ENCODE measurements around the gene NDUFA12. TPM values are rescaled to one million over a fixed set of nuclear protein-coding genes. Genes with fewer than 3 reads are reported as not detected.
"Not testable (repeated sequence)": the region's sequence is repeated elsewhere in the genome, so short reads cannot be mapped to it uniquely, and the experiment has no call there.

Gene NDUFA12
- total RNA-seq, 1 donor from 2014 or later: 74.3 TPM

DNA sequence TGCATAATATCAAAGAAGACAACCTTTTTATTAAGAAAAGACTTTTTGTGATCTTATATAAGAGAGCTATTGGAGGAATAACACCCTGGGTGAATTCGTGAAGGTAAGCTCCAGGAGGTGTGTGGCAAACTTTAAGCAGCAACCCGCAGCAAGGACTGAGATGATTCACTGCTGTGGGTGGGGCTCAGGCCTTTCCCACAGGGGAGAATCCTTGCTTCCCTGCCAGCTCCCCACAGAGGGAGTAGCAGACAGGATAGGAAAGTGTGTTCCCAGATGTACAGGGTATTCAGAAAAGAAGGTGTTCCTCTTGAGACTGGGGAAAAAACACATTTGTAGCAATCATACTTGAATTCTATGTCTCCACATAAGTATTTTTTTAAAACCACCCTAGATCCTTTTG lies 9.2 kb downstream of the NDUFA12 start:
- DNase-seq (ENCODE audit: extremely low spot score, unreplicated experiment): no peak
- TF ChIP-seq, protein P1, sequence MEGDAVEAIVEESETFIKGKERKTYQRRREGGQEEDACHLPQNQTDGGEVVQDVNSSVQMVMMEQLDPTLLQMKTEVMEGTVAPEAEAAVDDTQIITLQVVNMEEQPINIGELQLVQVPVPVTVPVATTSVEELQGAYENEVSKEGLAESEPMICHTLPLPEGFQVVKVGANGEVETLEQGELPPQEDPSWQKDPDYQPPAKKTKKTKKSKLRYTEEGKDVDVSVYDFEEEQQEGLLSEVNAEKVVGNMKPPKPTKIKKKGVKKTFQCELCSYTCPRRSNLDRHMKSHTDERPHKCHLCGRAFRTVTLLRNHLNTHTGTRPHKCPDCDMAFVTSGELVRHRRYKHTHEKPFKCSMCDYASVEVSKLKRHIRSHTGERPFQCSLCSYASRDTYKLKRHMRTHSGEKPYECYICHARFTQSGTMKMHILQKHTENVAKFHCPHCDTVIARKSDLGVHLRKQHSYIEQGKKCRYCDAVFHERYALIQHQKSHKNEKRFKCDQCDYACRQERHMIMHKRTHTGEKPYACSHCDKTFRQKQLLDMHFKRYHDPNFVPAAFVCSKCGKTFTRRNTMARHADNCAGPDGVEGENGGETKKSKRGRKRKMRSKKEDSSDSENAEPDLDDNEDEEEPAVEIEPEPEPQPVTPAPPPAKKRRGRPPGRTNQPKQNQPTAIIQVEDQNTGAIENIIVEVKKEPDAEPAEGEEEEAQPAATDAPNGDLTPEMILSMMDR (IDR thresholded peaks at IDR 0.05): no peak
- H3K9me3 Mint-ChIP-seq (ENCODE audit: unreplicated experiment): no peaks in the 10 kb centered on the region
- peaks cover 20% of the 10 kb centered on the region for H3K36me3 Mint-ChIP-seq (ENCODE audit: unreplicated experiment)
- no peaks in the 10 kb centered on the region for H3K27me3 Mint-ChIP-seq (ENCODE audit: unreplicated experiment)
- H3K4me3 Mint-ChIP-seq (ENCODE audit: unreplicated experiment): no peak overlapping the region
- peaks cover 11% of the 10 kb centered on the region for H3K4me1 Mint-ChIP-seq (ENCODE audit: unreplicated experiment)
- H3K27ac Mint-ChIP-seq (ENCODE audit: unreplicated experiment): no peak overlapping the region

DNA sequence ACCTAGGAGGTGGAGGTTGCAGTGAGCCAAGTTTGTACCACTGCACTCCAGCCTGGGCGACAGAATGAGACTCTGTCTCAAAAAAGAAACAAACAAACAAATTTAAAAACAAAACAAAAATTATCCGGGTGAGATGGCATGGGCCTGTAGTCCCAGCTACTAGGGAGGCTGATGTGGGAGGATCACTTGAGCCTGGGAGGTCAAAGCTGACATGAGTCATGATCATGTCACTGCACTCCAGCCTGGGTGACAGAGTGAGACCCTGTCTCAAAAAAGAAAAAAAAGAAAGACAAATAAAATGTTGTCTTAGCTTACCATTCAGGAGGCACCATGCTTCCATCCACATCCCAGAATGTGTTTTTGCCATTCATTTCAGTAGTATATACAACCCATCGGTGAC lies 9.6 kb downstream of the NDUFA12 start:
- H3K27me3 Mint-ChIP-seq (ENCODE audit: unreplicated experiment); H3K4me1 Mint-ChIP-seq (ENCODE audit: unreplicated experiment); H3K27ac Mint-ChIP-seq (ENCODE audit: unreplicated experiment); DNase-seq (ENCODE audit: extremely low spot score, unreplicated experiment); H3K4me3 Mint-ChIP-seq (ENCODE audit: unreplicated experiment); H3K9me3 Mint-ChIP-seq (ENCODE audit: unreplicated experiment): not testable (repeated sequence)
- peaks cover 22% of the 10 kb centered on the region for H3K36me3 Mint-ChIP-seq (ENCODE audit: unreplicated experiment)

DNA sequence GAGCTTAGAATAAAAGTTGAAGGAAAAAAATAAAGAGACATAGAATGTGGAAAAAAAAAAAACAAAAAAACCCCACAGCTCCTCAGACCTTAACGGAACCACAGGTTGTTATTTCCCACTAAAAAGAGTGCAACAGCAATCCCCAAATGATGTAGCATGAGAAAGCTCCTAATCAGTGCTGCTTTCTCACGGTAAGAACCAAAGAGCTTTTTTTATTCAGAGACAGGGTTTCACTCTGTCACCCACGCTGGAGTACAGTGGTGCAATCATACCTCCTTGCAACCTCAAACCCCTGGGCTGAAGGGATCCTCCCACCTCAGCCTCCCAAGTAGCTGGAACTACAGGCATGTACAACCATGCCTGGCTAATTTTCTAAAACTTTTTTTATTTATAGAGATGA lies 13.3 kb downstream of the NDUFA12 start:
- no peak overlapping the region for H3K4me3 Mint-ChIP-seq (ENCODE audit: unreplicated experiment)
- peaks cover 4% of the 10 kb centered on the region for H3K4me1 Mint-ChIP-seq (ENCODE audit: unreplicated experiment)
- H3K9me3 Mint-ChIP-seq (ENCODE audit: unreplicated experiment): no peaks in the 10 kb centered on the region
- TF ChIP-seq, protein P1 (IDR thresholded peaks at IDR 0.05): no peak
- no peaks in the 10 kb centered on the region for H3K27me3 Mint-ChIP-seq (ENCODE audit: unreplicated experiment)
- peaks cover 17% of the 10 kb centered on the region for H3K36me3 Mint-ChIP-seq (ENCODE audit: unreplicated experiment)
- DNase-seq (ENCODE audit: extremely low spot score, unreplicated experiment): no peak
- H3K27ac Mint-ChIP-seq (ENCODE audit: unreplicated experiment): no peak overlapping the region

DNA sequence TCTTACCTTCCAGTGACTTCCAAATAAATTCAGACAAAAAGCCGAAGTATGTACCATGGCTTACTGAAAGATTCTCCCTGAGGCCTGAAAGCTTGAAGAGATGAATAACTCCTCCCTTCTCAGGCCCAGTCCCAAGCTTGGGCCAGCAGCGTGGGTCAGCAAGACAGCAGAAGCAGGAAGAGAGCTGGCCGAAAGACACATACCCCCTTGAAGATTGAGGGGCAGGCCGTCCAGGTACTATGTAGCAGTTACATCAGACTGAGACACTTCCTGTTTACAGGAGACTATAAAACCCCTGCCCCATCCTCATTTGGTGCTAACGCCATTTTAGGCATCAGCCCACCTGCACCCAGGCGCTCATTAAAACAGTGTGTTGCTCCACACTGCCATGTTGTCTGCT lies 15.0 kb downstream of the NDUFA12 start:
- H3K27ac Mint-ChIP-seq (ENCODE audit: unreplicated experiment): no peak overlapping the region

DNA sequence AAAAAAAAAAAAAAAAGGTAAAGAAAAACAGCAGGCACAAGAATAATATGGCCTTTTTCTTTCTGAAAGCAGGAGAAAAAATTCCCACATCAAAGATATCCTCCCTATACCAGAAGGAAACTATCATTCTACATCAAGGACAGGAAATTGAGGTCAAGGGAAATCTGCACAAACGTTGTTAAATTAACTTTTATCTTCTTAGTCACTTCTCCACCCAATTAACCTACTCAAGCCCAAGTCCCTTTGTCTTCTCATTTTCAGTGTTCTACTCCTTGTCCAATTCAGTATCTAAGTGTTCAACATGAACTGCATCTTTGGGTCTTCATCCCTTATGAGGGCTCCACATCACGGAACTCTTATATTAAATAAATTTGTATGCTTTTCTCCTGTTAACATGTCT lies 15.7 kb downstream of the NDUFA12 start:
- H3K27me3 Mint-ChIP-seq (ENCODE audit: unreplicated experiment): no peaks in the 10 kb centered on the region
- TF ChIP-seq, protein P1 (IDR thresholded peaks at IDR 0.05): no peak
- H3K9me3 Mint-ChIP-seq (ENCODE audit: unreplicated experiment): no peaks in the 10 kb centered on the region
- peaks cover 15% of the 10 kb centered on the region for H3K4me1 Mint-ChIP-seq (ENCODE audit: unreplicated experiment)
- no peak for DNase-seq (ENCODE audit: extremely low spot score, unreplicated experiment)
- H3K27ac Mint-ChIP-seq (ENCODE audit: unreplicated experiment): no peak overlapping the region
- peaks cover 13% of the 10 kb centered on the region for H3K36me3 Mint-ChIP-seq (ENCODE audit: unreplicated experiment)
- no peak overlapping the region for H3K4me3 Mint-ChIP-seq (ENCODE audit: unreplicated experiment)

More for the DNA sequence above, 15.0 kb downstream of the NDUFA12 start:
- no peak for DNase-seq (ENCODE audit: extremely low spot score, unreplicated experiment)
- Mint-ChIP-seq H3K36me3 (ENCODE audit: unreplicated experiment) (peaks cover 13% of the 10 kb centered on the region), H3K4me3 (ENCODE audit: unreplicated experiment) (no peak overlapping the region), H3K27me3 (ENCODE audit: unreplicated experiment) (no peaks in the 10 kb centered on the region), H3K9me3 (ENCODE audit: unreplicated experiment) (no peaks in the 10 kb centered on the region), H3K4me1 (ENCODE audit: unreplicated experiment) (peaks cover 10% of the 10 kb centered on the region)
- TF ChIP-seq, protein P1 (IDR thresholded peaks at IDR 0.05): no peak

DNA sequence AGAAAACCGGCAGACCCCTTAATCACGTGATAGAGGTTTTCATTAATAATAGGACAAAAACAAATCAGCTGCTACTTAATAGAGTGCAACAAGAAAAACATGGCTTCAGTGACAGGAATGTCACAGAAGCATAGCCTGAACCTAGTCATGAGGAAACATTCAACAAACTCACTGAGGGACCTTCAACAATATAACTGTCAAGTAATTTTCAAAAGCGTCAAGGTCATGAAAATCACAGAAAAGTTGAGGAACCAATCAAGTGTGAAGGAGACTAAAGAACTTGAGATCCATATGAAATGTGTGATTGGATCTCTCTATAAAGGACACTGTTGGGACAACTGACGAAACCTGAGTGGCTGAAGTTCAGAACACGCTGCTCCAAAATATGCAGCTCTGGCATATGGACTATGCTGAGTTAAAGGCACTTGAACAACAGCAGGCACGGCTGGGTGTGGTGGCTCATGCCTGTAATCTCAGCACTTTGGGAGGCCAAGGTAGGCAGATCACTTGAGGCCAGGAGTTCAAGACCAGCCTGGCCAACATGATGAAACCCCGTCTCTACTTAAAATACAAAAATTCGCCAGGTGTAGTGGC lies 16.3 kb downstream of the NDUFA12 start:
- Mint-ChIP-seq H3K4me3 (ENCODE audit: unreplicated experiment) (no peak overlapping the region), H3K27ac (ENCODE audit: unreplicated experiment) (no peak overlapping the region), H3K36me3 (ENCODE audit: unreplicated experiment) (peaks cover 8% of the 10 kb centered on the region), H3K27me3 (ENCODE audit: unreplicated experiment) (no peaks in the 10 kb centered on the region), H3K9me3 (ENCODE audit: unreplicated experiment) (no peaks in the 10 kb centered on the region), H3K4me1 (ENCODE audit: unreplicated experiment) (peaks cover 19% of the 10 kb centered on the region)
- no peak for DNase-seq (ENCODE audit: extremely low spot score, unreplicated experiment)
- TF ChIP-seq, protein P1 (IDR thresholded peaks at IDR 0.05): no peak

DNA sequence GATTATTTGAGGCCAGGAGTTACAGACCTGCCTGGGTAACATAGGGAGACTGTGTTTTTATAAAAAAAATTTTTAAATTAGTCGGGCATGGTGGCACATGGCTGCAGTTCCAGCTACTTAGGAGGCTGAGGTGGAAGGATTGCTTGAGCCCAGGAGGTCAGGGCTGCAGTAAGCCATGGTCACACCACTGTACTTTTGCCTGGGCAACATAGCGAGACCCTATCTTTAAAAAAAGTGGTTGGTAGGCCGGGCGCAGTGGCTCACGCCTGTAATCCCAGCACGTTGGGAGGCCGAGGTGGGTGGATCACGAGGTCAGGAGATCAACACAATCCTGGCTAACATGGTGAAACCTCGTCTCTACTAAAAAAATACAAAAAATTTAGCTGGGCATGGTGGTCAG lies 18.4 kb downstream of the NDUFA12 start:
- not testable (repeated sequence) for H3K4me3 Mint-ChIP-seq (ENCODE audit: unreplicated experiment); H3K27me3 Mint-ChIP-seq (ENCODE audit: unreplicated experiment); DNase-seq (ENCODE audit: extremely low spot score, unreplicated experiment); H3K9me3 Mint-ChIP-seq (ENCODE audit: unreplicated experiment); H3K27ac Mint-ChIP-seq (ENCODE audit: unreplicated experiment)
- Mint-ChIP-seq H3K36me3 (ENCODE audit: unreplicated experiment) (peaks cover 10% of the 10 kb centered on the region), H3K4me1 (ENCODE audit: unreplicated experiment) (peaks cover 21% of the 10 kb centered on the region)

Data from osteocyte (in vitro differentiated cells).